GM21381 (cell line): Measurements from ENCODE around the gene KIAA0753.
A peak's percentile ranks its signal among the peaks of the same experiment; 100 is the strongest.
"Not testable (repeated sequence)": the region's sequence is repeated elsewhere in the genome, so short reads cannot be mapped to it uniquely, and the experiment has no call there.

Source experiments
- ATAC-seq: cut with Tn5 transposase; IDR thresholded peaks from one replicate; pipeline ENCODE4 v1.9.1; 2021; ENCODE audit warnings: mild to moderate bottlenecking, moderate library complexity; ENCODE audit not compliant: unreplicated experiment

The KIAA0753 gene

GRCh38 chr17:6669479-6670212 is 29.1 kb upstream of the KIAA0753 start:
- no peak for ATAC-seq

DNA sequence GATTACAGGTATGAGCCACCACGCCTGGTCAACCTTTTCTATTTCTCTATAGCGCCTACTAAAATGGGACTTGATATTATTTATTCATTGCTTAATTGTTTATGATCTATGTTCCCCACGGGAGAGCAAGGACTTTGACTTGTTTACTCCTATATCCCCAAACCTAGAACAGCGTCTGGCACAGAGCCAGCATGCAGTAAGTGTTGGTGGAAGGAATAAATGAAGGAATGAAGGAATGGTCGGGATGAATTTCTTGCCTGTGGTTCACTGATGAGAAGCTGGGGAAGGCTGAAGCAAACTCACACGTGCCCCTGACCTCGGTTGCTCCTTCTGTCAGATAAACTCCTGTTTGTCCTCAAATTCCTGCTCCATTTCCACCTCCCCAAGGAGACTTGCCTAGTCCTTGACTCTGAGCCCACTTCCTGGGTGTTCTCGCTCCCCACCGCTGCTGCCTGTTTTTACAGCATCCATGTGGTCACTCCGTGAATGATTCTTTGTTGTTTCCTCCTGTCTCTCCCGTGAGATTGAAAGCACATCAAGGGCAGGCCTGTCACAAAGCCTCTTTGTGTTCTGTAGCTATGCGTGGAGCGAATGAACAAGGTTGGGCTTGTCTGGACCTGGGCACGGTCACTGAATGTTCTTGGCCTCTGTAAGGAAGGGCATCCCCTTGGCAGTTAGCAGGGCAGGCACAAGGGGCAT is 28.4 kb upstream of the KIAA0753 start:
- ATAC-seq: no peak

GRCh38 chr17:6668219-6668618 is 27.7 kb upstream of the KIAA0753 start:
- no peak for ATAC-seq

DNA sequence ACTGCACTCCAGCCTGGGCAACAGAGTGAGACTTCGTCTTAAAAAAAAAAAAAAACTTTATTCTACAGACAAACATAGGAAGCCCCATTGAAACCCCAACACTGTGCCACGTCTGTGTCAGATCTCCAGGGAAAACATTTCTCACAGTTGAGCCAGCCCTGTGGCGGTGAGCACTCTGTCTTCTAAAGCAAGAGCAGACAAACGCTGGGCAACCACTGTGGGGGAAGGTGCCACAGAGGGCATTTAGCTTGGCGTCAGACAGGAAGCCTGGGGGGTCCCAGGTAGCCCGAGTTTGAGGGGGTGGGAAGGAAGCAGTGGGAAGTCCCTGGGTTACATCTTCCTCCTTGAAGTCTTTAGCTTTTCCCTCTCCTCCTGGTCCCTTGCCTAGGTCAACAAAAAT is 27.0 kb upstream of the KIAA0753 start:
- ATAC-seq: no peak

DNA sequence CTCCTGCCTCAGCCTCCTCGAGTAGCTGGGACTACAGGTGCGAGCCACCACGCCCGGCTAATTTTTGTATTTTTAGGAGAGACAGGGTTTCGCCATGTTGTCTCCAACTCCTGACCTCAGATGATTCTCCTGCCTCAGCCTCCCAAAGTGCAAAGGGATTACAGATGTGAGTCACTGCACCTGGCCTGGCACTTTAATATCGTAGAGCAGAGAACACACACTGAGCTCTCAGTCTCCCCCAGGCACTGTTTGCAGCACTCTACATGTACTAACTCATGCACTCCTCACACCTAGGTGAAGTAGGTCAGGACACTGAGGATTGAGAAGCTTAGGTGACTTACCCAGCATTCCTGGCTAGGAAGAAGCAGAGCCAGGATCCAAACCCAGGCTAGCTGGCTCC is 26.0 kb upstream of the KIAA0753 start:
- no peak for ATAC-seq

DNA sequence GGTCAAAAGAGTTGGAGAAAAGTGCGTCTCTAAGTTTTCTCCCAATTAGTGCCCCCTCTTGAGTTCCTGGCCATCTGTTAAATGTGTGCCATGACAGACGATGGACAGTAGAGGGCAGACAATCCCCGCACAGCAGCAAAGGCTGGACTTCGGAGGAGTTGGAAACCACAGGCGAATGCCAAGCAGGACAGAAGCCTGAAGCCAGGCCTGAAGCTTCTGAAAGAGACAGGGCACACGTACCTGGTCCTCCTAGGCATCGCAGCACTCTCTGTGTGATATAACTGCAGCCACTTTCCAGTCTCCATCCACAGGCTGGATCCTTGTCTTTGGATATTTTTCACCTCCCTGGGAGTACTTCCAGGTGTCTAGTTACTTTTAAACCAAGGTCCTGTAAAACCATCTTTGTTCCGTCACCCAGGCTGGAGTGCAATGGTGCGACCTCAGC is 25.6 kb upstream of the KIAA0753 start:
- ATAC-seq: no peak

DNA sequence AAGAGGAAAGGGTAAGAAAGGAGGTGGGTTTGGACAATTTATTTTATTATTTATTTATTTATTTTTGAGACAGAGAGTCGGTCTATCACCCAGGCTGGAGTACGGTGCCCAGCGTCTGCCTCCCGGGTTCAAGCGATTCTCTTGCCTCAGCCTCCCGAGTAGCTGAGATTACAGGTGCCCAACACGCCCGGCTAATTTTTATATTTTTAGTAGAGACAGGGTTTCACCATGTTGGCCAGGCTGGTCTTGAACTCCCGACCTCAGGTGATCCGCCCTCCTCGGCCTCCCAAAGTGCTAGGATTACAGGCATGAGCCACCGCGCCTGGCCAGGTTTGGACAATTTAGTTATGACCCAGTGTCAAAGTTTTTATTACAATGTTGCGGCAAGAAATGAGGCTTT is 22.7 kb upstream of the KIAA0753 start:
- not testable (repeated sequence) for ATAC-seq

GRCh38 chr17:6661464-6661848 is 20.9 kb upstream of the KIAA0753 start:
- ATAC-seq: no peak

DNA sequence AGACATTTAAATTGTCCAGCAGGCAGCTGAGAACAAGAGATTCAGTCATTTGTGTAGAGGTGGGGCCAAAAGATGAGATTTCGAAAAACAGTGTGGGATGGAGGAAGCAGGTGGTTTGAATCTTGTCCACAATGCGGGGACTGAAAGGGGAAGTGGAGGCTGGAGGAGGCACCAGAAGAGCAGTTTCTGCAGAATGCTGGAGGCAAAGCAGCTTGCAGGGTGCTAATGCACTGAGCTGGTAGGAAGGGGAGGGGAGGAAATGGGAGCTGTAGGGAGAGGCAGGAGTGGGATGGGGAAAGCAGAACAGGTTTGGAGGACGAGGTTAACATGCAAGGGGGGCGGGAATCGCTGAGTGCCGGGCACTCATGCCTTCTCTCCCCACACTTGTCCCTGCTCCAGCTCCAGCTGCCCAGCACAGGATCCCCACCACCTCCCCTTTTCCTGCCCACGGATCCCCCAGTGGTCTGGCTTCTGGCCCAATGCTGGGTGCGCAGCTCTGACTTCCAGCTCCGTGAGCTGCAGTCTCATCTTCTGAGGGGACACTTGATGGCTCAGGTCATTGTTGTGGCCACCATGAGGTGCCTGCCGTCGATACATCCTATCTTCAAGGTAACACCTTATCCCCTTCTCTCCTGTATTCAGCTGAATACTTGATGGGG is 20.4 kb upstream of the KIAA0753 start:
- peak; percentile 75 for ATAC-seq

DNA sequence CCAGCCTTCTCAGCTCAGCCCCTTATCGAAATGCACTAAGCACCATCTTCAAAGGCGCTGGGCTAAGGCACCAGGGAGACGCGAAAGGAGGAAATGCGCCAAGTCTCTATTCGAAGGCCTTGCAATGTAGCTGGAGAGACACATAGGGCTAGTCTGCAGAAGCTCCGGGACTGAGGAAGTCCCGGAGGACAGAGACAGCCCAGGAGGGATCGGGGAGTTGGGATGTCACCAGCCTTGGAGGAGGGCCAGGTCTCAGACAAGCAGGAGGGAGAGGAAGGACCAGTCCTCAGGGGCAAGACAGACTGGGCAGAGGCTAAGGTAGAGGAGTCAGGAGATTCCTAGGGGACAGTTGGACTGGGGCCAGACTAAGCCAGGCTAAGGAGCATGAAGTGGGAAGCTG is 19.6 kb upstream of the KIAA0753 start:
- ATAC-seq: no peak

DNA sequence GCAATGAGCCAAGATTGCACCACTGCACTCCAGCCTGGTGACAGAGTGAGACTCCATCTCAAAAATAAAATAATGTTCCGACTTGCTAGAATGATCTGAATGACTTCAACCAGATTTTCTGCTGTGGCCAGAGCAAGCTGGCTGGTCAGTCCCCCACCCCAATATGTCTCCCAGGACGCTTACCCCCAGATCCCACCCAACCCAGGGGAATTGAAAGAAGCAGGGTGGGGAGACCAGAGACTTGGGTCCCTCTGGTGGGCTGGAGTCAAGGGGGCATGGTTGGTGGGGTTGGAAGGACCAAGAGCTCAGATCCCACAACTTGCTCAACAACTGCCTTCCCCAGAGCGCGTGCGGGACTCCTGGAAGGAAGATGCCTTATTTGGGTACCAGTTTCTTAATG is 17.9 kb upstream of the KIAA0753 start:
- ATAC-seq: not testable (repeated sequence)

- ATAC-seq: no peak
Measured at GRCh38 chr17:6657633-6658287, 17.2 kb upstream of the KIAA0753 start.

DNA sequence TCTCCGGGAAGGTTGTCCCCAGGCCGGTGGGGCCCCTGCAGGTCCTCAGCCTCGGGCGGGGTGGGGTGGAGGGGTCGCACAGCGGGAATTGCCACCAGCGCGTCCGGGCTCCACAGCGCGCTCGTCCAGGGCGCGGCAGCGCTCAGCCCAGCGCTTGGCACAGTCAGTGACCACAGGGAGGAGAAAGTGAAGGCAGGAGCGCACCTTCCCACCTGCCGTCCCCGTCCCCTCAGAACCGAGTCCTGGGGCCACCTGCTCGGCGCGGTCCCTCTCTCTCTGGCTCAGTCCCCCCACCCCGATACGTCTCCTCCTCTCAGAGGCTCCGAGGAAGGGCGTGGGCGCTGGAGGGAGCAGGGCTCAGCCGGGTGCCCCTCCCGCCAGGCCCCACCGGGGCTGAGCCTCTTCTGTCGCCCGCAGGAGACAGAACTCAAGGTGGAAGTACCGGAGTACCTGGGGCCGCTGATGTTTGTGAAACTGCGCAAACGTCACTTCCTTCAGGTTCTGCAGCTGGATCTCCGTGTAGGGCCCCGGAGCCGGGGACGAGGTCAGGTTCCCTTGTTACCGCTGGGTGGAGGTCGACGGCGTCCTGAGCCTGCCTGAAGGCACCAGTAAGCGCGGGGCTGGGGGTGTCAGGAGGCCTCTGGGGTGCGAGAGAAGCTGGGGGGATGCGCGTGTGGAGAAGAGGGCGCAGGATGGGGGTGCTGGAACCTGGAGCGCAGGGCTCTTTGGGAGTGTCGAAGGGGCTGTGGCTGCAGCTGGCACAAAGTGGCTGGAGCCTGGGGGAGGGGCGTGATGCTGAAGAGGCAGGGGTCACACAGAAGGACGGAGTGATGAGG is 16.5 kb upstream of the KIAA0753 start:
- not testable (repeated sequence) for ATAC-seq

- ATAC-seq: not testable (repeated sequence)
Measured at GRCh38 chr17:6655732-6656361, 15.3 kb upstream of the KIAA0753 start.

DNA sequence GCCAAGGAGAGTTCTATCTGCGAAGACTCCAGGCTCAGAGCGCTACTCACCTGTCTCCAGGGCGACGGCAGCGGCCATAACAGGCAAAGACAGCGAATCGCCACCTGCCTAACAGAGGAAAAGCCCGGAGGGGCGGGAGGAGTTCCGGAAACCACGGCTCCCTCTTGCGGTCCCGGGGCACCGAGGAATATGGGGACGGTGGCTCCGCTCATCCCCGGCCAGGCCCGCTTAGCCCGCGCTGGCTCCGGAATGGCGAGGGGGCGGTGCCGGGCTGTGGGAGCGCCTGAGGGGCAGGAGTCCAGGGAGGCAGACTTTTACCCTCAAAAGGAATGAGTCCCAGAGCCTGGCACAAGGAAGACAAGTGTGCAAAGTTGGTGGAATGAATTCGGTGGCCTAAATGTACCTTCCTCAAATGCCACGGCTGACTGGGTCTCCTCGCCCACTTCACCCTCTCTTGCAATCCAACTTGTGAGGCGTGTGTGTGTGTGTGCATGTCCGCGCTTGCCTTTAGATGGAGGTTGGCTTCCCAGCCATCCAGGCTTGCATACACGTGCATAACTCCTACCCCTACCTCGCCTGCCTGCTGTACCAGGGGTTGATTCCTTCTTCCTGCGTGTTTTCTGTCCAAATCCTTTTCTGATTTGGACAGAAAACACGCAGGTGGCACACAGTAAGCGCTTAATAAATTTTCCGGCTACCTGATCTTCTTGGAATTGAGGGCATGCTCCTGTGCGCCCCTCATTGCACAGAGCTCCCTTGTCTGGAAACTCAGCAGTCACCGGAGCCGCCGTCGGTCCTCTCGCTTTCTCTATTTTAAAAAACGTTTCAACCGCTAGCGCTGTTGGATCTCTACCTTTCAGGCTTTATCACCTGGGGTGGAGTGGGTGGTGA is 14.6 kb upstream of the KIAA0753 start:
- no peak for ATAC-seq

DNA sequence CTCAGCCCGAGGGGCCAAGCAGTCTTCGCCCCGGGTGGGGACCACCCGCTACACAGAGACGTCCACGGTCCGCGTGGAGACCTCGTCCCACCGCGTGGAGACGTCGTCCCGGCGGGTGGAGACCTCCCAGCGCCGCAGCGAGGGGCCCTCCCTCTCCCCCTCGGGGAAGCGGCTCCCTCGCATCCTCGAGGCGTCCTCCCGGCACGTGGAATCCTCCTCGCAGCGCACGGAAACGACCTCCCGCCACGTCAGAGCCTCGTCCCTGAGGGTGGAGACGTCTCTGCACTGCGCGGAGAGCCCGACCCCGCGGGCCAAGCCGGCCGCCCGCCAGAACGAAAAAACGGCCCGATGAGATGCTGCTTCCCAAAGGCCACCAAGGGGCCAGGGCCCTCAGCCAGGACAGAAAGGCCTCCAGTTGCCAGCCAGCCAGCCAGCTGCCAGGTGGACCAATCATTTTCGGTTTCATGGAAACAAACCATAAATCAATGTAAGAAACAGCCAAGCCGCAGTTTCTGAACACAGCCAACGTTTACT is 11.5 kb upstream of the KIAA0753 start:
- peak; percentile 20 for ATAC-seq

GRCh38 chr17:6651354-6651918 is 10.9 kb upstream of the KIAA0753 start, which contains the start of the genes C17orf100 and MED31:
Gene C17orf100, plus strand, starts transcription at chr17:6651762. Its CDS starts 152 bp downstream, at chr17:6651914.
Gene MED31, minus strand, starts transcription at chr17:6651605. Its CDS starts 77 bp downstream, at chr17:6651528.
- ATAC-seq: peak; percentile 87

DNA sequence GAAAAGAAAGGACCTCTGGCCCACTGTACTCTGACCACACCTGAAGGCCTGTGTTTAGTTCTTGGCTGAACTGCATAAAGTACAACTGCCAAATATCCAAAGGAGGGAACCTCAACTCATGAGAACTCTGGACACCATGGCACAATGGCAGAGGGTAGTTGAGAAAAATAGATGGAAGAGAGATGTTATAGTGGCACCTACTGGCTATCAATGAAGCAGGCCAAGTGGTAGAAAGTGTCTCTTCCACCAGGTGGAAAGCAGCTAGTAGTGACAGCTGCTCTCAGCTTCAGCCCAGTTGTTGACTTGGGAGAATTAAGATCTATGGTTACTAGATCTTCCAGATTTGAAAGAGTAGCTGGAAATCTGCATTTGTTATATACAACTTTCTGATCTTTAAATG is 7.7 kb upstream of the KIAA0753 start:
- ATAC-seq: no peak
